Trophoblast cell (in vitro differentiated cells and primary cell): Measurements from ENCODE around the gene DHRS3.
"Not testable (repeated sequence)": the region's sequence is repeated elsewhere in the genome, so short reads cannot be mapped to it uniquely, and the experiment has no call there.

Source experiments
- DNase-seq, 2 donors: peaks; one replicate each; pipeline ENCODE4 v3.0.0-alpha.2; 2016
- H2AFZ ChIP-seq: 2 replicates; pipeline ENCODE4 v1.6.1; 2013; ENCODE audit warnings: low read length, moderate library complexity, mild to moderate bottlenecking; ENCODE audit not compliant: insufficient read depth, poor library complexity
- H2AK5ac ChIP-seq: 2 replicates; pipeline ENCODE4 v1.6.1; 2013; ENCODE audit warnings: mild to moderate bottlenecking, low read length
- H2BK120ac ChIP-seq: 2 replicates; pipeline ENCODE4 v1.6.1; 2013; ENCODE audit warnings: low read length, mild to moderate bottlenecking, moderate library complexity; ENCODE audit not compliant: insufficient read depth, poor library complexity
- H2BK12ac ChIP-seq: 2 replicates; pipeline ENCODE4 v1.6.1; 2013; ENCODE audit warnings: mild to moderate bottlenecking, low read length, moderate library complexity
- H2BK5ac ChIP-seq: 2 replicates; pipeline ENCODE4 v1.6.1; 2013; ENCODE audit warnings: low read length, low read depth, moderate library complexity, mild to moderate bottlenecking; ENCODE audit not compliant: poor library complexity
- H3K14ac ChIP-seq: 2 replicates; pipeline ENCODE4 v1.6.1; 2013; ENCODE audit warnings: mild to moderate bottlenecking, low read length
- H3K18ac ChIP-seq: 2 replicates; pipeline ENCODE4 v1.6.1; 2013; ENCODE audit warnings: mild to moderate bottlenecking, low read length
- H3K23ac ChIP-seq: 2 replicates; pipeline ENCODE4 v1.6.1; 2013; ENCODE audit warnings: low read length
- H3K27ac ChIP-seq: 2 replicates; pipeline ENCODE4 v1.5.1; 2013; ENCODE audit warnings: low read depth, mild to moderate bottlenecking, inconsistent platforms, low read length, moderate library complexity
- H3K27me3 ChIP-seq: 2 replicates; pipeline ENCODE4 v1.6.1; 2013; ENCODE audit warnings: inconsistent platforms, mild to moderate bottlenecking, low read length, moderate library complexity; ENCODE audit not compliant: insufficient read depth
- H3K36me3 ChIP-seq, 2 experiments: 1 replicate in 1 of 2; 2 replicates in 1 of 2; pipeline ENCODE4 v1.6.1; 2013; ENCODE audit warnings: low read length in 2 of 2, mild to moderate bottlenecking in 2 of 2, moderate library complexity in 1 of 2; ENCODE audit not compliant: insufficient read depth in 2 of 2, control insufficient read depth in 1 of 2
- H3K4ac ChIP-seq: 2 replicates; pipeline ENCODE4 v1.6.1; 2013; ENCODE audit warnings: low read depth, mild to moderate bottlenecking, low read length, moderate library complexity
- H3K4me1 ChIP-seq, 2 experiments: 1 replicate in 1 of 2; 2 replicates in 1 of 2; pipeline ENCODE4 v1.6.1; 2013; ENCODE audit warnings: low read length in 2 of 2, mild to moderate bottlenecking in 2 of 2, moderate library complexity in 1 of 2; ENCODE audit not compliant: insufficient read depth in 2 of 2, control insufficient read depth in 1 of 2
- H3K4me2 ChIP-seq: 2 replicates; pipeline ENCODE4 v1.6.1; 2013; ENCODE audit warnings: inconsistent platforms, mild to moderate bottlenecking, low read length, moderate library complexity
- H3K4me3 ChIP-seq: 2 replicates; pipeline ENCODE4 v1.5.1; 2013; ENCODE audit warnings: mild to moderate bottlenecking, low read depth, low read length, inconsistent platforms
- H3K79me1 ChIP-seq: one replicate; pipeline ENCODE4 v1.6.1; 2013; ENCODE audit warnings: low read length
- H3K79me2 ChIP-seq: 2 replicates; pipeline ENCODE4 v1.6.1; 2013; ENCODE audit warnings: low read length, mild to moderate bottlenecking; ENCODE audit not compliant: control insufficient read depth, insufficient read depth, poor library complexity
- H3K9ac ChIP-seq: 2 replicates; pipeline ENCODE4 v1.6.1; 2013; ENCODE audit warnings: mild to moderate bottlenecking, low read length
- H3K9me3 ChIP-seq: 2 replicates; pipeline ENCODE4 v1.6.1; 2013; ENCODE audit warnings: low read depth, mild to moderate bottlenecking, control low read depth, inconsistent platforms, low read length; ENCODE audit not compliant: insufficient read depth
- H4K12ac ChIP-seq: 2 replicates; pipeline ENCODE4 v1.6.1; 2013; ENCODE audit warnings: low read depth, mild to moderate bottlenecking, low read length, moderate library complexity
- H4K8ac ChIP-seq: 2 replicates; pipeline ENCODE4 v1.6.1; 2013; ENCODE audit warnings: low read depth, mild to moderate bottlenecking, low read length, moderate library complexity
- H4K91ac ChIP-seq: one replicate; pipeline ENCODE4 v1.6.1; 2013; ENCODE audit warnings: low read depth, mild to moderate bottlenecking, low read length, moderate library complexity
- whole genome bisulfite sequencing: extraction: QIAGEN DNeasy Blood & Tissue Kit; methylation state at CpG from one replicate; pipeline ENCODE4 v1.1.7; 2013; ENCODE audit warnings: missing lambda C conversion rate; ENCODE audit not compliant: insufficient read length, insufficient coverage; ENCODE audit errors: extremely low coverage; 5-methylcytosine and 5-hydroxymethylcytosine counted together

Gene DHRS3

DNA sequence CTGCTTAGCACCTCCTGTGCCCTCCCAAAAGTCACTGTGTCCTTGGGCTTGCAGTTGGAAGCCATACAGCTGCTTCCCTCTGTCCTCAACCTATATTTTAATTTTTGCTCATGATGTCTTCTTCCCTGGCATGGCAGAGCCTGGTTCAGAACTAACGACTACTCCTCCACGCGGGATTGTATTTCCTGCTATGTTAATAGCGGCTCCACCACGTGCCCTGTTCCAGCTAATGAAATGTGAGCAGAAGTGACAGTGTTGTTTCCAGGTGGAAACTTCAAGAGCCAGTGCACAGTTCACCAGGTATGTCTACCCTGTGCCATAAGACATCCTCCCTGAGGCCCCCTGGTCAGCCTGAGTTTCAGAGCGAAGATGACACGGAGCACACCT lies 52.1 kb downstream of the DHRS3 start:
- Histone ChIP-seq H3K9ac (no peak overlapping the region), H2BK12ac (no peak overlapping the region), H2AFZ (no peak overlapping the region), H3K14ac (no peak overlapping the region), H3K9me3 (peaks cover 11% of the 10 kb centered on the region), H3K4me3 (no peak overlapping the region), H3K23ac (no peak overlapping the region), H3K4ac (no peak overlapping the region), H3K79me1 (no peaks in the 10 kb centered on the region), H3K18ac (no peak overlapping the region), H3K4me1 (no peaks in the 10 kb centered on the region), H4K12ac (no peak overlapping the region), H3K27me3 (no peaks in the 10 kb centered on the region), H3K4me2 (no peak overlapping the region), H4K8ac (no peak overlapping the region), H3K27ac (no peak overlapping the region), H4K91ac (no peak overlapping the region), H2AK5ac (no peak overlapping the region), H3K79me2 (no peaks in the 10 kb centered on the region), H2BK5ac (no peak overlapping the region), H2BK120ac (no peak overlapping the region), H3K36me3 (no peaks in the 10 kb centered on the region)
- DNase-seq = peak in 1 of 2 donors; percentile 37
- no CpG with 5 or more reads among the region's 7 CpGs for WGBS

DNA sequence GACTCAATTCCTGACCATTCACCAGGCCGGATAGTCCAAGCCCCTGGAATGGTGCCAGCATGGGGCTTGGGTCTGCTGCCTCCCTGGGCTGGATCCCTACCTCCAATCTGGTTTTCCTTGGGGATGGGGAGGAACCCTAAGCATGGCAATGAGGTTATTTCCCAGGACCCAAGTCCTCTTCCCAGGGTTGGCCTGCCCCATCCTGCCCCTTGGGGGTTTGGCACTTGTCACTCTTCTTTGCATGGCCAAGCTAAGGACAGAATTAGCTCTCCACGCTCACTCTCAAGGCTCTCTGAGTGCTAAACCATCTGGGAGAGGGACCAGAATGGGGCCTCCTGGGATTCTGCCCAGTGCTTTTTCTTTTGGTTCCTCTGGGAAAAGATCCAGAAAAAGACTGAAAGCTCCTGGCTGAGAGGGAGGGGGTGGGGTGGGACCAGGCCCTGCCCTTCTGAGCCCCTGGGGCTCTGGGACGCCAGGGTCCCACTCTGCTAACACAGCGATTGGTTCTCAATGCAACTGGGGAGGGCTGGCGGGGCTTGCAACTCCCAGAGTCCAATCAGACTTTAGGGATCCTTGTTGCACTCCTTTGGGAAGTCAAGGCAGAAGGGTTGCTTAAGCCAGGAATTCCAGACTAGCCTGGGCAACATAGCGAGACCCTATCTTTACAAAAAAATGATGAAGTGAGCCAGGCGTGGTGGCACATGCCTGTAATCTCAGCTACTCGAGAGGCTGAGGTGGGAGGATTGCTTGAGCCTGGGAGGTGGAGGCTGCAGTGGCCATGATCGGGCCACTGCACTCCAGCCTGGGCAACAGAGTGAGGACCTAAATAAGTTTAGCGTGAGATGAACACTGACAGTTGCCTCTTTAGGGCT lies 52.7 kb downstream of the DHRS3 start:
- H3K4me2 ChIP-seq = no peak overlapping the region
- H3K18ac ChIP-seq = no peak overlapping the region
- no peak overlapping the region for H3K4ac ChIP-seq
- no peaks in the 10 kb centered on the region for H3K4me1 ChIP-seq
- no peaks in the 10 kb centered on the region for H3K79me1 ChIP-seq
- H4K91ac ChIP-seq = no peak overlapping the region
- H3K36me3 ChIP-seq = no peaks in the 10 kb centered on the region
- no peak overlapping the region for H2BK5ac ChIP-seq
- WGBS = no CpG with 5 or more reads among the region's 10 CpGs
- H3K14ac ChIP-seq = no peak overlapping the region
- H4K8ac ChIP-seq = no peak overlapping the region
- no peak overlapping the region for H3K4me3 ChIP-seq
- no peak overlapping the region for H3K9ac ChIP-seq
- H2BK12ac ChIP-seq = no peak overlapping the region
- DNase-seq = no peak
- no peaks in the 10 kb centered on the region for H3K79me2 ChIP-seq
- no peak overlapping the region for H3K27ac ChIP-seq
- no peak overlapping the region for H2BK120ac ChIP-seq
- no peak overlapping the region for H3K23ac ChIP-seq
- no peaks in the 10 kb centered on the region for H3K27me3 ChIP-seq
- H2AK5ac ChIP-seq = no peak overlapping the region
- H3K9me3 ChIP-seq = peaks cover 11% of the 10 kb centered on the region
- no peak overlapping the region for H4K12ac ChIP-seq
- no peak overlapping the region for H2AFZ ChIP-seq

DNA sequence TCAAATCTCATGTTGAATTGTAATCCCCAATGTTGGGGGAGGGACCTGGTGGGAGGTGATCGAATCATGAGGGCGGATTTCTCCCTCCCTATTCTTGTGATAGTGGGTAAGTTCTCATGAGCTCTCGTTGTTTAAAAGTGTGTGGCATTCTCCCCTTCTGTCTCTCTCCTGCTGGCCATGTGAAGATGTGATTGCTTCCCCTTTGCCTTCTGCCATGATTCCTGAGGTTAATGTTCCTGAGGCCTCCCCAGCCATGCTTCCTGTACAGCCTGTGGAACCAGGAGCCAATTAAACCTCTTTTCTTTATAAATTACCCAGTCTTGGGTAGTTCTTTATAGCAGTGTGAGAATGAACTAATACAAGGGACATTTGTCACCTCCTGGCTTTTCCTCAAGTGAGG lies 53.8 kb downstream of the DHRS3 start:
- not testable (repeated sequence) for H3K79me1 ChIP-seq, H2BK5ac ChIP-seq, H3K14ac ChIP-seq, H3K4ac ChIP-seq, H3K18ac ChIP-seq, H2BK120ac ChIP-seq, H3K27ac ChIP-seq, H2AK5ac ChIP-seq, H3K36me3 ChIP-seq, H3K4me3 ChIP-seq, H3K9ac ChIP-seq, H3K23ac ChIP-seq, H3K27me3 ChIP-seq, H4K91ac ChIP-seq, H2BK12ac ChIP-seq, H4K12ac ChIP-seq, H2AFZ ChIP-seq, DNase-seq, H4K8ac ChIP-seq, H3K79me2 ChIP-seq, H3K4me2 ChIP-seq, H3K4me1 ChIP-seq
- no CpG with 5 or more reads among the region's 3 CpGs for WGBS
- peaks cover 11% of the 10 kb centered on the region for H3K9me3 ChIP-seq

DNA sequence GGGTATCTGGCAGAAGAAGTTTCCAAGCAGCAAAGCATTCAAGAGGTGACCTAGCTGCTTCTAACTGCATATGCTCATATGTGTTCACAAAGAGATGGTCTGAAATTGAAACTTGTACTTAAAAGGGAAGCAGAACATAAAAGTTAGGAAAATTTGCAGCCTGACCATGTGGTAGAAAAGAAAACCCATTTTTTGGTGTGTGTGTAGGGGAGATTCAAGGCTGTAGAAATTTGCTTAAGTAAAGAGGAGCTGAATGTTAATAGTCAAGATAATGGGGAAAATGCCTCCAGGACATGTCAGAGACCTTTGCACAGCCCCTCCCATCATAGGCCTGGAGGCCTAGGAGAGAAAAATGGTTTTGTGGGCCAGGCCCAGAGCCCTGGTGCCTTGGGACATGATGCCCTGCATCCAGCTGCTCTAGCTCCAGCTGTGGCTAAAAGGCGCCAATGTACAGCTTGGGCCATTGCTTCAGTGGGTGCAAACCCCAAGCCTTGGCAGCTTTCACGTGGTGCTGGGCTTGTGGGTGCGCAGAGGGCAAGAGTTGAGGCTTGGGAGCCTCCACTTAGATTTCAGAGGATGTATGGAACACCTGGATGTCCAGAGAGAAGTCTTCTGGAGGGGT lies 54.9 kb downstream of the DHRS3 start:
- H3K36me3 ChIP-seq = no peaks in the 10 kb centered on the region
- H3K4me2 ChIP-seq = no peak overlapping the region
- no peak overlapping the region for H4K8ac ChIP-seq
- WGBS = no CpG with 5 or more reads among the region's 3 CpGs
- H2AFZ ChIP-seq = no peak overlapping the region
- no peak for DNase-seq
- H3K79me1 ChIP-seq = no peaks in the 10 kb centered on the region
- no peak overlapping the region for H4K12ac ChIP-seq
- H3K27me3 ChIP-seq = no peaks in the 10 kb centered on the region
- no peak overlapping the region for H2AK5ac ChIP-seq
- H2BK12ac ChIP-seq = no peak overlapping the region
- H3K9me3 ChIP-seq = peaks cover 11% of the 10 kb centered on the region
- no peak overlapping the region for H2BK5ac ChIP-seq
- H3K18ac ChIP-seq = no peak overlapping the region
- no peak overlapping the region for H3K27ac ChIP-seq
- no peak overlapping the region for H3K14ac ChIP-seq
- H3K23ac ChIP-seq = no peak overlapping the region
- no peak overlapping the region for H3K4me3 ChIP-seq
- H2BK120ac ChIP-seq = no peak overlapping the region
- H3K4me1 ChIP-seq = no peaks in the 10 kb centered on the region
- no peaks in the 10 kb centered on the region for H3K79me2 ChIP-seq
- no peak overlapping the region for H3K4ac ChIP-seq
- no peak overlapping the region for H4K91ac ChIP-seq
- no peak overlapping the region for H3K9ac ChIP-seq
